ENCODE results near the gene LHFPL3.

- TF ChIP-seq CTCF (conservative IDR thresholded peaks at IDR 0.05 in 1 of 2, IDR thresholded peaks at IDR 0.05 in 1 of 2; ENCODE audit: low read depth in 1 of 2, low read length in 2 of 2) (no peak), EZH2 (IDR thresholded peaks at IDR 0.05; ENCODE audit: low read length, missing control alignments) (no peak)
Observed at GRCh38 chr7:104767113-104767512, 438.7 kb downstream of the LHFPL3 start.

Data from fibroblast of lung (primary cell).